Right atrium auricular region (tissue), 2 donors: ENCODE measurements around the gene MAFB. TPM values are rescaled to one million over a fixed set of nuclear protein-coding genes. Genes with fewer than 3 reads are reported as not detected.
A peak's percentile ranks its signal among the peaks of the same experiment; 100 is the strongest.

ENCODE experiments used
- DNase-seq: peaks from one replicate; pipeline ENCODE4 v3.0.0-alpha.2; 2019; ENCODE audit warnings: low spot score
- H3K27ac ChIP-seq, 2 donors: fragments of 200-600 bp; sonication (generic); 1 replicate in 1 of 2; 2 replicates in 1 of 2; pipeline ENCODE4 v1.5.1; 2016 to 2019
- H3K27me3 ChIP-seq, 2 donors: fragments of 200-600 bp; sonication (generic); one replicate each; pipeline versions ENCODE4 v1.5.1 to v1.6.0; 2017 to 2019
- H3K36me3 ChIP-seq: fragments of 200-600 bp; sonication (generic); one replicate; pipeline ENCODE4 v1.5.1; 2016
- H3K4me1 ChIP-seq, 2 donors: fragments of 200-600 bp; sonication (generic); one replicate each; pipeline versions ENCODE4 v1.5.1 to v1.6.0; 2017 to 2019
- H3K4me3 ChIP-seq, 2 donors: fragments of 200-600 bp; sonication (generic); 1 replicate in 1 of 2; 2 replicates in 1 of 2; pipeline ENCODE4 v1.5.1; 2017 to 2019; ENCODE audit warnings: mild to moderate bottlenecking in 1 of 2, moderate library complexity in 1 of 2
- H3K9me3 ChIP-seq, 2 donors: fragments of 200-600 bp; sonication (generic); one replicate each; pipeline ENCODE4 v1.5.1; 2019
- CTCF ChIP-seq, 2 donors: fragments of 200-600 bp; sonication (generic); IDR thresholded peaks; one replicate each; pipeline ENCODE4 v1.5.1; 2019; ENCODE audit warnings: antibody characterized with exemption in 2 of 2
- total RNA-seq, 2 donors: library from RNA; depleted of rRNA; stranded (reverse); fragments of >200 nt; gene quantifications; one replicate each; pipeline ENCODE4 v1.1.0, GENCODE V29; 2016

MAFB gene
- total RNA-seq, 2 donors from 2014 or later, result 14.2 to 31.7 TPM

GRCh38 chr20:40692240-40693011, 3.4 kb upstream of the MAFB start:
- Histone ChIP-seq H3K27me3 (peaks cover 14 to 15% of the 10 kb centered on the region in 2 donors), H3K27ac (no peak overlapping the region), H3K4me3 (peak overlapping the region in 1 of 2 donors; percentile 4), H3K36me3 (no peaks in the 10 kb centered on the region), H3K4me1 (peaks cover 0 to 27% of the 10 kb centered on the region in 2 donors), H3K9me3 (no peaks in the 10 kb centered on the region)
- no peak for DNase-seq
- no peak for TF ChIP-seq CTCF (IDR thresholded peaks at IDR 0.05)

GRCh38 chr20:40691566-40692239, 2.7 kb upstream of the MAFB start:
- Histone ChIP-seq H3K27me3 (peaks cover 14 to 15% of the 10 kb centered on the region in 2 donors), H3K4me1 (peaks cover 0 to 34% of the 10 kb centered on the region in 2 donors), H3K9me3 (no peaks in the 10 kb centered on the region), H3K27ac (peak overlapping the region in 1 of 2 donors; percentile 24), H3K36me3 (no peaks in the 10 kb centered on the region), H3K4me3 (no peak overlapping the region)
- DNase-seq, result no peak
- no peak for TF ChIP-seq CTCF (IDR thresholded peaks at IDR 0.05)

- Histone ChIP-seq H3K27me3 (peaks cover 14 to 15% of the 10 kb centered on the region in 2 donors), H3K27ac (peak overlapping the region; percentile 97 to 98), H3K4me3 (peak overlapping the region in 1 of 2 donors; percentile 70), H3K9me3 (no peaks in the 10 kb centered on the region), H3K36me3 (no peaks in the 10 kb centered on the region), H3K4me1 (peaks cover 0 to 41% of the 10 kb centered on the region in 2 donors)
- TF ChIP-seq CTCF (IDR thresholded peaks at IDR 0.05), result no peak
- no peak for DNase-seq
Measured at GRCh38 chr20:40690836-40691565, 2.0 kb upstream of the MAFB start.

- no peaks in the 10 kb centered on the region for H3K9me3 ChIP-seq
- peak; percentile 95 for DNase-seq
- H3K27ac ChIP-seq, result peak overlapping the region; percentile 97 to 98
- peak; percentile 86 to 99 for TF ChIP-seq CTCF (IDR thresholded peaks at IDR 0.05)
- H3K27me3 ChIP-seq, result peaks cover 14 to 15% of the 10 kb centered on the region in 2 donors
- H3K4me1 ChIP-seq, result peaks cover 0 to 41% of the 10 kb centered on the region in 2 donors
- H3K36me3 ChIP-seq, result no peaks in the 10 kb centered on the region
- H3K4me3 ChIP-seq, result peak overlapping the region; percentile 51 to 70
Measured at GRCh38 chr20:40689943-40690835, 1.2 kb upstream of the MAFB start.
